Kidney capillary endothelial cell (primary cell): ENCODE data around the gene DDRGK1.
"Not testable (repeated sequence)": the region's sequence is repeated elsewhere in the genome, so short reads cannot be mapped to it uniquely, and the experiment has no call there.

Source experiments
- DNase-seq: peaks from one replicate; pipeline ENCODE4 v3.0.0-alpha.2; 2018; ENCODE audit warnings: low spot score

The DDRGK1 gene

DNA sequence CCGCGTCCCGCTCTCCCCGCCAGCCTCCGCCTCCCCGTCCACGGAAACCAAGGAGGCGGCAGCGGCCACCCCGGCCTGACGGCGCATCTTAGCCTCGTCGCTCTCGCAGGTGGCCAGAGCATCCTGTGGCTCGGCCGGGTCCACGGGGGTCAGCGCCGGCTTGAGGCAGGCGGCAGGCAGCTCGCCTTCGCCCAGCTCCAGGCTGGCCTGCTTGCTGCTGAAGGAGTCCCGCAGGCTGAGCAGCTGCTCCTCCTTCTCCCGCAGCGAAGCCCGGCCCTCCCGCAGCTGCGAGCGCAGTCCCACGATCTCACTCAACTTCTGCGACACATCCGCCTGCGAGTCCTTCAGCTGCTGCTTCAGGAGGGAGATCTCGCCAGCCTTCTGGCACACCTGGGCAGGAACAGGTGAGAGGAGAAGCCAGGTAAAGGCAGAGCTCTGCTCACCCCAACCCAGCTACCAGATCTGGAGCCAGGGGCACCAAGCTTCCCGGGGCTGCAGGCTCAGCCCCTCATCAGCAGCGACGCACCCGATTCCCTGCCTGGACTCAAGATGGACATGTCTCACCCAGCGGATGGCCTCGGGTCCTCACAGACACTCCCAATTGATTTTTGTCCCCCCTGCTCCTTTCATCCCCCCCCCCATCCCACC, 39.6 kb downstream of the DDRGK1 start:
- no peak for DNase-seq

GRCh38 chr20:3164043-3164762, 40.3 kb downstream of the DDRGK1 start:
- DNase-seq: no peak

DNA sequence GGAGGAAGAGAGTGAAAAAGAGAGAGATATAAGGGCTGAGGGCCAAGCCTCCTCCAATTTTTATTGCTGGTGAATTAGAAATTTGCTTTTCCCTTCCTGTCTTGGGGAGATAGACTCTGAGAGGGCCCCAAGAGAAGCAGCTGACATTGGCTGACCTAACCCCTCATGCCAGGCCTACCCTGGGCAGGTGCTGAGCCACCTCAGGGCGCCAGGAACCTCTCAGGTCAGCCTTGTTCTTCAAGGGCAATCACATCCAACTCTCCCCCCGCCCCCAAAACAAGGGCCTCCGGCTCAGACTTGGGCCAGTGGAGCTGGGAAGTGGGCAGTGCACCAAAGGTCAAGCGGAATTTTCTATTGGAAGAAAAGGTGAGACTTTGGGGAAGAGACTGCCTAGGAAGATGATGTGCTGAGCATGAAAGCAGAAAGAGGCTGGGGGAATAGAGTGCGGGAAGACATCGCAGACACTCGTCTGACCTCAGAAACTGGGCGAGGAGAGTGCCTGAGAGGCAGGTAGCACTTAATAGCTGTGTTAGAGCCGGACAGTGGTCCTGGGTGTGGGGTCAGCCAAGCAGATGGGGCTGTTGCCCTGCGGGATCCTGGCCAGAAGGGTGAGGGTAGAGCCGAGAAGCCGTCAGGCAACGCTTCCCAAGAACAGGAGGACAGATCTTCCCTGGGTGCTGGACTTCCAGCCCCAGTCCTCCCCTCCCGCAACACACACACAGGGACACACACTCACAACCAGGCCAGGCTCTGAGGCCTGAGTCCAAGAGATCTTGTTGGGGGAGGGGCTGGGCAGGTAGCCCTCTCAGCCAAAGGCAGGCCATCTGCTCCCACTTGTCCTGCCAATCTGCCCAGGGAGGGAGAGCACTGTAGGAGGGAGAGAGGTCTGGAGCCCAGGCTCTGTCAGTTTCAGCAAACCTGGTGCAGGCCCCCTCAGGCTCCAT, 41.1 kb downstream of the DDRGK1 start:
- no peak for DNase-seq

DNA sequence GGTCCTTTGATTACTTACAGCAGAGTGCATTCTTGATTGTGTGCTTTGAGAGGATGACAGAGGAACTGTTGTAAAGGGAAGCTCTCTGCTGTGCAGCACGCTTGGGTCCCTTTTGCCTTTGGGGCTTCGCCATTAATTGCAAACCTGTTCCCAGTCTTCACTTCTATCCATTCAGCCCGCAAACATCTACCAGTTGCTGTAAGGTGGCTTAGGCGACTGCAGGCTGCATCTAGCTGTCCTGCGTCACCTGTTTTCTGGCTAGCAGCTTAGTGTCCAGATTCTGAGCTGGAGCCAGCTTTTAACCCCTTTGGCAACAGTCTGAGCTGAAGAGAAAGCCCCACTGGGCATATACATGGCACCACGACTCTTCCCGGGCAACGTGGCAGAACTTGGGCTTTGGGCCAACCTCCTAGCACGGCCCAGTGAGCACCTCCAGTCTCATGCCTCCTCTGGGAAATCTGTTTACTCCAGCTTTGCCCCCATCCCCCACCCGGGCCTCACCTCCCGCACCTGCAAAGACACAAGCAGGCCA, 42.3 kb downstream of the DDRGK1 start:
- DNase-seq: no peak

DNA sequence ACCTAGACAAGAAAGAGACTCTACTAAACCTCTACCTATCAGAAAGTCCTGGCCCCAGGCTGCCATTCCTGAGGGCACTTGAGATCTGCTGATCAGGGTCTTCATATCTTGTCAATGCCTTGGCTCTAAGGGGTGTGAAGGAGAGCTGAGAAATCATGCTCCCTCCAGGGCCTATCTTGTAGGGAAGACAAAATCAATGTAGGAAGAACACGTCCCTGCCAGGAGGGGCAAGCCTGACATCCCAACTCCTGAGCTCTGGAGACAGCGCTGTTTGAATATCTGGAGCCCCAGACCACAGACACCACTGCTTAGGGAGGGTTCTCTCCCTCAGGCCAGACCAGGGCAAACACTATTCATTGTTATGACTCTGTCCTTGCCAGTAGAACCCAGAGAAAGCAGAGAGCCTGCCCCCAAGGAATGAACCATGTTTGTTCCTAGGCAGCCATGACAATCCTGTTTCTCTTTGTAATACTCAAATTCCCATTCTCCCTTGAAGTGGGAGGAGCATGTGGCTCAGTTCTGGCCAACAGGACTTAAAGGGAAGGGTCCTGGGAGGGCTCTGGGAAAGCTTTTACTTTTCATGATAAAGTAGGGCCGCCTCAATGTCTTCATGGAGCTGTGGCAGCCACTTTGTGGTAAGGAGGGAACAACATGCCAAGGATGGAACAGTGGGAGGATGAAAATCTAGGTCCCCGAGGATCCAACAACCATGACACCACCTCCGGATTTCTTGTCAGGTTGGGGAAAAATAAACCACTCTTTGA, 43.0 kb downstream of the DDRGK1 start:
- no peak for DNase-seq

GRCh38 chr20:3160418-3160817, 44.1 kb downstream of the DDRGK1 start:
- no peak for DNase-seq

DNA sequence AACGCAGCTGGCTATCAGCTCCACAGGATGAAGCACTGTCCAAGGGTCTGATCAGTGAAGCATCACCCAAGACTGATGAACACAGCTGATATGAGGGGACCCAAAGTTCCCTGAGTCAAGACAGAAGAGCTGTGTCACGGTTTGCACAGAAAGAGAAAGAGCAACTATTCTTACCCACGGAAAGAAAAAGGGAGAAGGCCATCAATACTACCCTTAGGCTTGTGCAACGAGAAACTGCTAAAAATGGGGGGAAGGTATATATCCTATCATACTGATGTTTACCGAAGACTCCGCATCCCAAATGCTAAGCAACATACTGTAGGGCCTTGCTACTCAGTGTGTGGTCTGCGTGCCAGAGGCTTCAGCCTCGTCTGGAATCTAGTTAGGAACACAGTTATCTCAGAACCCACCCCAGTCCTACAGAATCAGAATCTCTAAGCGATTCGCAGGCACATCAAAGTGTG, 45.5 kb downstream of the DDRGK1 start:
- no peak for DNase-seq

DNA sequence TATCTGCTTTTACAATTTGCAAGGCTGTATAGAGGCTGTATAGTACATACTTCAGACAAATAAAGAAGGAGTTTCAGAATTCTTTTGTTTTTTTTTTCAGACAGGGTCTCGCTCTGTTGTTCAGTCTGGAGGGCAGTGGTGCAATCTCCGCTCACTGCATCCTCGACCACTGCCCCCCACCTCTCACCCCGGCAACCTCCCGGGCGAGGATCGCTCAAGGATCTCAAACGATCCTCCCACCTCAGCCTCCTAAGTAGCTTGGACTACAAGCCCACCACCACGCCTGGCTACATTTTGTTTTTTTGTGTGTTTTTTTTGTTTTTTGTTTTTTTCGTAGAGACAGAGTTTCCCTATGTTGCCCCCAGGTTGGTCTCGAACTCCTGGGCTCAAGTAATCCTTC, 46.7 kb downstream of the DDRGK1 start:
- DNase-seq: no peak

GRCh38 chr20:3156811-3157619, 47.5 kb downstream of the DDRGK1 start:
- DNase-seq: no peak

- not testable (repeated sequence) for DNase-seq
Observed at GRCh38 chr20:3152057-3152644, 52.3 kb downstream of the DDRGK1 start.

DNA sequence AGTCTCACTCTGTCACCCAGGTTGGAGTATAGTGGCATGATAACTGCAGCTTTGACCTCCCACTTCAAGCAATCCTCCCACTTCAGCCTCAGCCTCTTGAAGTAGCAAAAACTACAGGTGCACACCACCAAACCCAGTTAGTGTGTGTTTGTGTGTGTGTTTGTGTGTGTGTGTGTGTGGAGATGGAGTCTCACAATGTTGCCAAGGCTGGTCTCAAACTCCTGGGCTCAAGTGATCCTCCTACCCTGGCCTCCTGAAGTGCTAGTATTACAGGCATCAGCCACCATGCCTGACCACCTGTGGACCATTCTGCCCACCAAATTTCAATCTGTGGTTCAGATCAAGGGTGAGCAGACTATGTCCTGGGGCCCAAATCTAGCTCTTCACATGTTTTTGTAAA, 53.6 kb downstream of the DDRGK1 start:
- DNase-seq: no peak

DNA sequence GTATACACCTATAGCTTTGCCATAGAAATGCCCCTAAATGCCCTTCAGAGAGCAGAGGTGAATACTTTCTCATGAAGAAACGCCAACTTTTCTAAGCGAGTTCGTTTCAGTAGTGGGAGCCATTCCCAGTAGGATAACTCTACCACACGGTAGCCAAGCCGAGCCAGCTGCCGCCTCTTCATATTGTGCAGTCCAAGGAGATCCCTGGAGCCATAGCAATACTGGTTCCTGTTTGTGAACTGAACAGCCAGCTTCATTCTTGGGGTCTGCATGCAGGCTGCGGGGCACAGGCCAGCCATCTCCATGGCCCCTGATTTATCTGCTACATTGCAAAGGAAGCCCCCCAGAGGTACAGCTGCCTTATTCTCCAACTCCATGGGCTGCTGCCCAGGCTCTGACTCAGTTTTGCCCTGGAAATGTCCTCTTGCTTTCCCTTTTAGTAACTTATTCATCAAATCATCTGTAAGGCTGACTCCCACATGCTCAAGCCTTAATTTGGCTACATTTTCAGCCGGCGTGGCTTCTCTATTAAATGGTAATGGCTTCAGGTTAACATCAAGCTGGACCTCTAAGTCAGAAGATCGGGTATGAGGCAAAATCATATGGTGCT, 57.6 kb downstream of the DDRGK1 start:
- no peak for DNase-seq

GRCh38 chr20:3141757-3142156, 62.7 kb downstream of the DDRGK1 start:
- DNase-seq: no peak
